HL-60 (cell line): Measurements from ENCODE around the gene FUT3.

Experiments
- DNase-seq, 2 experiments: peaks; one replicate each; pipeline ENCODE4 v3.0.0-alpha.2; 2010 to 2020; ENCODE audit warnings: low read depth in 1 of 2, low spot score in 1 of 2
- H3K27ac ChIP-seq: fragments of 250-450 bp; sonication (Bioruptor Pico); replicated peaks from 2 replicates; pipeline ENCODE4 v1.5.1; 2020; ENCODE audit warnings: mild to moderate bottlenecking, moderate library complexity
- H3K27me3 ChIP-seq: fragments of 250-450 bp; sonication (Bioruptor Pico); 2 replicates; pipeline ENCODE4 v1.5.1; 2021; ENCODE audit warnings: mild to moderate bottlenecking, moderate library complexity; ENCODE audit not compliant: insufficient read depth, poor library complexity, severe bottlenecking
- H3K4me3 ChIP-seq: replicated peaks from 2 replicates; pipeline ENCODE4 v1.5.1; 2011; ENCODE audit warnings: mild to moderate bottlenecking, control low read depth, low read length; ENCODE audit not compliant: insufficient read depth
- CTCF ChIP-seq: IDR thresholded peaks from one replicate; pipeline ENCODE4 v1.5.1; 2011; ENCODE audit warnings: low read length, control low read depth, inconsistent platforms; ENCODE audit not compliant: insufficient read depth
- GABPA ChIP-seq: IDR thresholded peaks from 2 replicates; pipeline ENCODE4 v1.6.1; 2012; ENCODE audit warnings: low read depth
- POLR2AphosphoS5 ChIP-seq: IDR thresholded peaks from 2 replicates; pipeline ENCODE4 v1.6.1; 2012; ENCODE audit warnings: low read depth
- REST ChIP-seq: IDR thresholded peaks from 2 replicates; pipeline ENCODE4 v1.6.1; 2012; ENCODE audit warnings: low read depth; ENCODE audit not compliant: insufficient replicate concordance
- SPI1 ChIP-seq: IDR thresholded peaks from 2 replicates; pipeline ENCODE4 v1.6.1; 2012; ENCODE audit warnings: low read depth, mild to moderate bottlenecking, borderline replicate concordance

The FUT3 gene

GRCh38 chr19:5895409-5895808, 44.2 kb upstream of the FUT3 start:
- no peak overlapping the region for H3K27ac ChIP-seq
- DNase-seq: no peak
- peaks cover 9% of the 10 kb centered on the region for H3K27me3 ChIP-seq
- H3K4me3 ChIP-seq: no peak overlapping the region
- TF ChIP-seq GABPA (no peak), REST (no peak), POLR2AphosphoS5 (no peak), CTCF (no peak), SPI1 (no peak)

- Histone ChIP-seq H3K4me3 (no peak overlapping the region), H3K27me3 (peaks cover 9% of the 10 kb centered on the region), H3K27ac (no peak overlapping the region)
- DNase-seq: no peak
- no peak for TF ChIP-seq POLR2AphosphoS5
- no peak for TF ChIP-seq REST
- no peak for TF ChIP-seq SPI1
- no peak for TF ChIP-seq CTCF
- no peak for TF ChIP-seq GABPA
These were observed 43.6 kb upstream of the FUT3 start for GRCh38 chr19:5894704-5895349.

- DNase-seq: no peak
- H3K27me3 ChIP-seq: peaks cover 10% of the 10 kb centered on the region
- TF ChIP-seq CTCF (no peak), SPI1 (no peak), POLR2AphosphoS5 (no peak), REST (no peak), GABPA (no peak)
- H3K27ac ChIP-seq: no peak overlapping the region
- H3K4me3 ChIP-seq: no peak overlapping the region
These were observed 42.9 kb upstream of the FUT3 start for GRCh38 chr19:5893907-5894703.
